Measurements from ENCODE around the gene FAM107A.

FAM107A gene

DNA sequence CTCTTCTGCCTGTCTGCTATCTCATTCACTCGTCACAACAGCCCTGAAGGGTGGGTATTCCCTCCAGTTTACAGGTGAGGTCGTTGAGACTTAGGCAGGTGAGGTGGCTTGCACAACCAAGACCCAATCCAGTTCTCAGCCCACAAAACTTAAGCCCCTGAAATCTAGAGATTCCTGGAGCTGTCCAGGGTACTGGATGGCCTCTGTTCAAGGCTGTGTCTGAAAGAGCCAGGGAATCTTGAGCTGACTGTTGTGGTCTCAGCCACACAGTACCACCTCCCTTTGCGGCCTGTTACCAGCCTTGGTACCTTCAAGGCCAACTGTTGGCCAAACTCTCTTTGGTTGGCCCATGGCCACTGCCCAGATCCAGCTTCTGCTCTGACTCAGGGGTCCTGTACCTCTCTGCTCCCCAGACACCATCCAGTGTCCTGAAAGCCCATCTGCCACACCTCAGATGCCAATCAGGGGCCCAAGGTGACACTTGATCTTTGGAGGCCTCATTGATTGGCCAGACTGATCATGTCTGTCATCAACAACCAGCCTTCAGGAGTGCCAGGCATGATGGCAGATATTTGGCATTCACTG, 10.9 kb upstream of the FAM107A start:
- DNase-seq (ENCODE audit: low read depth) = peak; percentile 34
- no peak for TF ChIP-seq MYC (IDR thresholded peaks at IDR 0.05; ENCODE audit: low read depth, low read length)
- TF ChIP-seq MAX (IDR thresholded peaks at IDR 0.05; ENCODE audit: low read depth, low read length) = no peak
- TF ChIP-seq, protein P1, sequence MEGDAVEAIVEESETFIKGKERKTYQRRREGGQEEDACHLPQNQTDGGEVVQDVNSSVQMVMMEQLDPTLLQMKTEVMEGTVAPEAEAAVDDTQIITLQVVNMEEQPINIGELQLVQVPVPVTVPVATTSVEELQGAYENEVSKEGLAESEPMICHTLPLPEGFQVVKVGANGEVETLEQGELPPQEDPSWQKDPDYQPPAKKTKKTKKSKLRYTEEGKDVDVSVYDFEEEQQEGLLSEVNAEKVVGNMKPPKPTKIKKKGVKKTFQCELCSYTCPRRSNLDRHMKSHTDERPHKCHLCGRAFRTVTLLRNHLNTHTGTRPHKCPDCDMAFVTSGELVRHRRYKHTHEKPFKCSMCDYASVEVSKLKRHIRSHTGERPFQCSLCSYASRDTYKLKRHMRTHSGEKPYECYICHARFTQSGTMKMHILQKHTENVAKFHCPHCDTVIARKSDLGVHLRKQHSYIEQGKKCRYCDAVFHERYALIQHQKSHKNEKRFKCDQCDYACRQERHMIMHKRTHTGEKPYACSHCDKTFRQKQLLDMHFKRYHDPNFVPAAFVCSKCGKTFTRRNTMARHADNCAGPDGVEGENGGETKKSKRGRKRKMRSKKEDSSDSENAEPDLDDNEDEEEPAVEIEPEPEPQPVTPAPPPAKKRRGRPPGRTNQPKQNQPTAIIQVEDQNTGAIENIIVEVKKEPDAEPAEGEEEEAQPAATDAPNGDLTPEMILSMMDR (IDR thresholded peaks at IDR 0.05; ENCODE audit: low read depth, low read length) = no peak
- TF ChIP-seq POLR2A (IDR thresholded peaks at IDR 0.05; ENCODE audit: extremely low read depth, insufficient read length) = no peak
- H3K4me3 ChIP-seq (ENCODE audit: low read depth, low read length) = no peak overlapping the region

GRCh38 chr3:58586776-58587192, 9.6 kb upstream of the FAM107A start:
- H3K4me3 ChIP-seq (ENCODE audit: low read depth, low read length) = no peak overlapping the region
- TF ChIP-seq MYC (IDR thresholded peaks at IDR 0.05; ENCODE audit: low read depth, low read length) = no peak

GRCh38 chr3:58585994-58586393, 8.8 kb upstream of the FAM107A start:
- no peak for TF ChIP-seq MYC (IDR thresholded peaks at IDR 0.05; ENCODE audit: low read depth, low read length)
- no peak for TF ChIP-seq POLR2A (IDR thresholded peaks at IDR 0.05; ENCODE audit: extremely low read depth, insufficient read length)
- no peak for TF ChIP-seq MAX (IDR thresholded peaks at IDR 0.05; ENCODE audit: low read depth, low read length)
- TF ChIP-seq, protein P1 (IDR thresholded peaks at IDR 0.05; ENCODE audit: low read depth, low read length) = no peak
- no peak for DNase-seq (ENCODE audit: low read depth)
- H3K4me3 ChIP-seq (ENCODE audit: low read depth, low read length) = no peak overlapping the region

More at GRCh38 chr3:58586776-58587192, 9.6 kb upstream of the FAM107A start:
- no peak for DNase-seq (ENCODE audit: low read depth)

GRCh38 chr3:58585005-58585786, 8.0 kb upstream of the FAM107A start:
- H3K4me3 ChIP-seq (ENCODE audit: low read depth, low read length) = peak overlapping the region; percentile 56
- DNase-seq (ENCODE audit: low read depth) = peak; percentile 61
- TF ChIP-seq, protein P1 (IDR thresholded peaks at IDR 0.05; ENCODE audit: low read depth, low read length) = peak; percentile 51
- no peak for TF ChIP-seq MAX (IDR thresholded peaks at IDR 0.05; ENCODE audit: low read depth, low read length)

DNA sequence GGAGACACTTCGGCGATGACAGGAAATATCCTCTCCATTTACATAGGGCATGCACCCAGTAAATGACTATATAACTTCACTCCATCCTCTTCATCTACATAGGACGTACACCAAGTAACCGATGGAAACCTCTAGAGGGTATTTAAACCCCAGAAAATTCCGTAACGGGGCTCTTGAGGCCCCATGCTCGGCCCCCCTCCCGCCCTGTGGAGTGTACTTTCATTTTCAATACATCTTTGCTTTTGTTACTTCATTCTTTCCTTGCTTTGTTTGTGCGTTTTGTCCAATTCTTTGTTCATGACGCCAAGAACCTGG, 7.5 kb upstream of the FAM107A start:
- peak overlapping the region; percentile 56 for H3K4me3 ChIP-seq (ENCODE audit: low read depth, low read length)
- TF ChIP-seq, protein P1 (IDR thresholded peaks at IDR 0.05; ENCODE audit: low read depth, low read length) = no peak
- TF ChIP-seq MAX (IDR thresholded peaks at IDR 0.05; ENCODE audit: low read depth, low read length) = no peak
- no peak for TF ChIP-seq MYC (IDR thresholded peaks at IDR 0.05; ENCODE audit: low read depth, low read length)
- TF ChIP-seq POLR2A (IDR thresholded peaks at IDR 0.05; ENCODE audit: extremely low read depth, insufficient read length) = no peak
- no peak for DNase-seq (ENCODE audit: low read depth)

GRCh38 chr3:58581328-58582091, 4.3 kb upstream of the FAM107A start:
- no peak overlapping the region for H3K4me3 ChIP-seq (ENCODE audit: low read depth, low read length)
- DNase-seq (ENCODE audit: low read depth) = no peak

More at GRCh38 chr3:58581328-58582091, 4.3 kb upstream of the FAM107A start:
- no peak for TF ChIP-seq POLR2A (IDR thresholded peaks at IDR 0.05; ENCODE audit: extremely low read depth, insufficient read length)
- TF ChIP-seq, protein P1 (IDR thresholded peaks at IDR 0.05; ENCODE audit: low read depth, low read length) = no peak

All from NB4 (cell line).